ENCODE measurements around the gene STX10.

Gene STX10

DNA sequence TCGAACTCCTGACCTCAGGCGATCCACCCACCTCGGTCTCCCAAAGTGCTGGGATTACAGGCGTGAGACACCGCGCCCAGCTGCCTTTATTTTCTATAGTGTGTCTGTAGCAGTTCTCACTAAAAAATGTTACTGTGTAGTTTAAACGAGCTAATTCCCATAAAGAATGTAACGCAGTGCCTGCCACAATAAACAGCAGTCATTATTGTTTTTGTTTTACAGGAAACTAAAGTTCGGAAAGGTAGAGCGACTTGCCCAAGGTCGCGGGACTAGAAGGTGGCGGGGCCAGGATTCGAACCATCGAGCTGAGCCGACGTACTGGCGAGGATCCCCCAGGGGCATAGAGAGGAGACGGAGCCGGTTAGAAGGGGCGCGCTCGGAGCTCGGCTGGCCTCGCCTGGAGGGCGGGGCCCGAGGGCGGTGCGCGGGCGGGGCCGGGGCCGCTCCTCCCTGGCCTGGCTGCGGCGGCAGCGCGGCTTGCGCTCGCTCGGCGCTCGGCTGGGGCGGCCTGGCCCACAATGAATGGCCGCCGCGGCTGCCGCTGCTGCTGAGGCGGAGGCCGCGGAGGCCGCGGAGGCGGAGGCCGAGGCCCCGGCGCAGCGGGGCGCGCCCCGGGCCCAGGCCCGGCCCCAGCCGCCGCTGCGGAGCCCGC lies 32.3 kb downstream of the STX10 start, which contains the start of gene NACC1:
TSS of gene NACC1 (plus strand) at position 493 of the 652 bp plus-strand sequence. CDS start 16,944 bp downstream, outside the sequence.
- peak; percentile 92 for DNase-seq

DNA sequence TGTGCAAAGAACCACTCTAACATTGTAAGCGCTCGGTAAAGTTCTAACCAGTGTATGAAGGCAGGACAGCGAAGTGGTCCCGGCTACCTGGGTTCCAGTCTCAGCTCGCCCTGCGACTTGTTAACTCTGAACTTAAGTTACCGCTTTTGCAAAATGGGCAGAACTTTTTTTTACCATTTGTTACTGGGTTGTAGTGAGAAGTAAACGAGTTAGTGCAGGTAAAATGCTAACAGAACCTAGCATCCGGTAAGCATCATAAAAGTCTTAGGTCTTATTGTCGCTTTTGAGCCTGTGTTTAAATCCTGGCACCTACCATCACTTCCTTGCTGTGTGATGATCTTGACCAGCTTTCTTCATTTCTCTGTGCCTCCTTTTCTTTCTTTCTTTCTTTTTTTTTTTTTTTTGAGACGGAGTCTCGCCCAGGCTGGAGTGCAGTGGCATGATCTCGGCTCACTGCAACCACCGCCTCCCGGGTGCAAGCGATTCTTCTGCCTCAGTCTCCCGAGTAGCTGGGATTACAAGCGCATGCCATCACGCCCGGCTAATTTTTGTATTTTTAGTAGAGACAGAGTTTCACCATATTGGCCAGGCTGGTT lies 32.9 kb downstream of the STX10 start:
- DNase-seq = no peak

DNA sequence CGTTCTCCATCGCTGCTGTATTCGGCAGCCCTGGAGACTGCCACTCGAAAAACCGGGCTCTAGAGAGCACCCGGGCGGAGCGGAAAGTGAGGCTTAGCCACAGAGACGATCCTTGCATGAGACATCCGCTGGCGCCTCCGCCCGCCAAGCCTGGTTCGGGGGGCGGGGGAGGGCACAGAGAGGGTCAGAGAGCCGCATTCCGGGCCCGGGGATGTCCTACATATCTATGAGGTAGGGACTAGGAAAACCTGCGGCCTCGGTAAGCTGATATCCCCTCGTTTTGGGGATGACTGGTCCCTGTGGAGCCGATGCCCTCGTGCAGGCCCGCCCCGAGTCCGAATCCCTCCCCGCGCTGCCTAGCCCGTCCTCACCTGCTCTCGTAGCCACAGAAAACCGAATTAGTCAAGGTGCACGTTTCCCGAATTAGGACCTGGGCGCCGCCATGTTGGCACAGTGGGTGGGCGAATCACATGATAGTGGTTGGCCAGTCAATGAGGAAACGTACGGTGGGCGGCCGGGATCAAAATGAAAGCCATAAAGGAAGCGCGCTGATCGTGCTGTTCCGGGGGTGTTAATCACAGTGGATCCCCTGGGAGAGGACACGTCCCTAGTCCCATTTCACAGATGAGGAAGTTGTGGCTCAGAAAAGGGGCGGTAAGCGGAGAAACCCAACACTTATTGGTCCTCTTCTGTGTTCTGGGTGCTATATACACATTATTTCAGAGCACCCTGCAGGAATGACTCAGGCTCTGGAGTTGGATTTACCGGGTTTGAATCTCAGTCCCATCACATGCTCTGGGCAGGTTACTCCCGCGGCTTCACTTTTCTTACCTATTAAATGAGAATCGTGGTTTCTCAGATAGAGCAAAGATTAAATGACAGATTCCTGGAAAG lies 33.6 kb downstream of the STX10 start, which contains the start of gene TRMT1:
TSS of gene TRMT1 (minus strand) at position 459 of the 894 bp plus-strand sequence. CDS start at position 118, 341 bp downstream.
- DNase-seq = peak; percentile 90

DNA sequence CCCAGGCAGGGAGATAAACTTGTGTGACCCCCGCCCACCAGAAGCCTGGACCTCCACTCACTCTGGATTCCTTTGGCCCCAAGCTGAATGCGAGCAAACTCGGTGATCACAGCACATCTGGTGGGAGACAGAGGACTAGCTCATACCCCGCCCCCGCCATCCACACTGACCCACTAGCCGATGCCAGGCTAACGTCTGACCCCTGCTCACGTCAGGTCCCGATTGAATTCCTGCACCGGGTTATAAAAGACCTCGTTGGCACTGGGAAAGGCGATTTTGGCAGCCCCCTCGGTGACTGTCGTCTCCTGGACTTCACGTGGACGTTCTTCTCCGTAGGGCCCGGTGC lies 34.3 kb downstream of the STX10 start:
- DNase-seq = no peak

DNA sequence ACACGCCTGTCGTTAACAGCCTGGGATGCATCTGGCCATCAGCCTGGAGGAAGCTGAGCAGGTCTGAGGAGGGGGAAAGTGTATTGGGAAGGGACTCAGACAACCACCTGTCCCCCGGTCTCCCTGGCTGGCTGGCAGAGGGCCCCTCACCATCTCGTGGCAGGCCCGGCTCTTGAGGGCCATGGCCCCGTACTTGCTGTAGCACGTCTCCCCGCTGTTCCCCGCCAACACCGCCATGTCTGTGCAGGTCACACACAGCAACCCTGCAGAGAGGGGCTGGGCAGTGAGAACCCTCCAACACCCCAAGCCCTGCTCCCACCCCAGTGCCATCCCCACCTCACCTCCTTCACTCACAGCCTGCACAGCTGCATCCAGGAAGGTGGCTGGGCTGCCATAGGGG lies 37.6 kb downstream of the STX10 start:
- no peak for DNase-seq

DNA sequence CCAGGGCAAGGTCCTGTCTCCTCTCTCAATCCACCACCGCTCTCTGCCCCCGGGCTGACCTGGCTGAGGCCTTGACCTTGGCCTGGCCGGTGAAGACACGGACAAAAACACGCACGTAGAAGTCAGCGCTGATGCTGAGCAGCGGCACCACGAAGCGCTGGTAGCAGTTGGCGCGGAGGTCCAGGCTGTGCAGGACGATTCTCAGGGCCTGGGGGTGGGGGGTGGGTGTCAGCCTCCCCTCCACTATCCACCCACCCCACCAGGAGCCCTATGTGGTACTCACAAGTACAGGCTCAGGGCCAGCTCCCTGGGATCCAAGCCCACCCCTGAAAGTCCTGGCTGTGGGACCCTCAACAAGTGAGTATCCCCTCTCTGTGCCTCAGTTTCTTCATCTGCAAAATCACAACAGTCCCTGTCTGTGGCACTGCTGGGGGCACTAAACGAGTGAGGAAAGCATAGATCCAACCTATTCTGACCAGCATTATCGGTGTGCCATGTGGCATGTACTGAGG lies 40.0 kb downstream of the STX10 start:
- DNase-seq = no peak

DNA sequence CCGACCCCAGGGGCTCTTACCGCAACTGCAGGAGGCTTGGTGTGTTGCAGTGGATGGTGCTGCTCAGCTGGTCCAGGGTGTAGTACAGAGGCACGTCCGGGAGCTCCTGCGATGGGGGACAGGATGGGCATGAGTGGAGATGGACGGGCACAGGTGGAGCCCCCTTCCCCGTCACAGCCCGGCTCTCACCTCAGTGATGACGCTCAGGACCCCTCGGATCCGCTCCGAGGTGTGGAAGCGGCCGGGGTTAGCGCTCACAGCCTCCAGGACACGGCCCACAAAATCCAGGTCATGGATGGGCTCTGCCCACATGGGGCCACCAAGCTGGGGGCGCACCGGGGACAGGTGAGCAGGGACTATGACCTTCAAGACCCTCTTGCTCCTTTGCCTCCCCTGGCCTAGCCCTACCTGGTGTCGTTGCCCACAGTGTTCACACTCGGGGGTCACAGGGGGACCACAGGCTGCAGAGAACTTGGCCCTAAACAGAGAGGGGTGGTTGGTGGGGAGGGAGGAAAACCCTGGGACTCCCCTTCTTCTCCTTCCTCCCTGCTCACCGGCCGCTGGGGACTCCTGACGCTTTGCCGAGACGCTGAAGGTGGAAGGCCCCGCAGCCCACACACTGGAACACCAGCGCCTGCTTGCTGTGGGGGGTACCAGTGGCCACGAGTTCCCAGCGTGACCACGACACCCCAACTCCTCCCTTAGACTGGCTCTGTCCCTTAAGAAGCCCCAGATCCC lies 40.6 kb downstream of the STX10 start:
- DNase-seq = no peak

DNA sequence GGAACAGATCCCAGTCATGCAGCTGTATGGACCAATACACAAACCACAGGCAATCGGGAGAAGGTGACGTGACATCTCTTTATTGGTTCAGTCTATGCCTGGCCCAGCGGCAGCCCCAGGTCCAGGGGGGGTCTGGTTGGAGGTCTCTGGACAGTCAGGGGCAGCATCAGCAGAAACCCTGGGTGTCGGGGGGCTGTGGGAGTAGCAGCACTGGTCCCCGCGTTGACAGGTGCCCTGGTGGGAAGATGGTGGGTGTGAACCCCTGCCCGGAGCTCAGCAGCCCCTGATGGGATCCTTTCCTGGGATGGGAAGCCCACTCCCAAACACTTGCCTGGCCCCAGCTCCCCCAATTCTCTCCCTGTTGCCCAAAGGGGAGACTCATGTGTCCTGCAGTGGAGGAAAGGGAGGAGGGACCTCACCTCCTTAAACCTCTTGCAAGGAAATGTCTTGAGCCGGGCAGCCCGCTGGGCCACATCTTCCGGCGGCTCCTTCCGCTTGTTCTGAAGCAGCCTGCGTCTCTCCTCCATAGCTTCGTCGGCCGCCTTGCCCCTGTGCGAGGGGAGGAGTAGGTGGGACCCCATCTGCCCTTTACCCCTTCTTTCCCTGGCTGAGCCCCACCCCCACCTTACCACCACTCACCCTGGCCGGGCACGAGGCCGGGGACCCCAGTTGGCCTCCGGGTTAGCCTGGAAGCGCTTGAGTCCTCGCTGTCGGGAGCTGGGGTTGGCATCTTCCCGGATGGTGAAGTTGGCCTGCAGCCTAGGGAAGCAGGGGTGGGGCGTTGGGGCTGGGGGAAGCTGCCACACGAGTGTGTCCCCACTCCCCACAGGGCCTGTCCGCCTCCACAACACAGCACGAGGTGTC lies 45.1 kb downstream of the STX10 start:
- no peak for DNase-seq

DNA sequence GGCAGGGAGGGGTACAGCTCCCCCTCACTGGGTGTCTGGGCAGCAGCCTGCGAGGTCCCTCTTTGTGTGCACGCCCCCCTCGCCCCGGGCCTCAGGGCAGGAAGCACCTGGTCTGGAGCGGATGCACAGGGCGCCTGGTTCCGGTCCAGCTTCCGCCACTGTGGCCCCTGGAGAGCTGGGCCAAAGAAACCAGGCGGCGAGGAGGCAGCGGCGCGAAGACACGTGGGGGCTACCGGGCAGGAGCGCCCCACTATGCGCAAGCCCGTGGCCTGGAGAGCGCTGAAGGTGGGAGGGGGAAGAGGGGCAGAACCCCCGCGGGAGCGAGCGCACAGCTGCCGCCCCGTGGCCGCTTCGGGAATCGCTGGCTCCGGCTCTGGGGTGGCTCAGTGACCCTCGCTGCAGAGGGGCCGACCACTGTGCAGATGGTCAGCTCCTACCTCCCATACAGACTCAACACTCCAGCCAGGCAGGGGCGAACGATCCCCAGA lies 45.8 kb downstream of the STX10 start:
- peak; percentile 69 for DNase-seq

DNA sequence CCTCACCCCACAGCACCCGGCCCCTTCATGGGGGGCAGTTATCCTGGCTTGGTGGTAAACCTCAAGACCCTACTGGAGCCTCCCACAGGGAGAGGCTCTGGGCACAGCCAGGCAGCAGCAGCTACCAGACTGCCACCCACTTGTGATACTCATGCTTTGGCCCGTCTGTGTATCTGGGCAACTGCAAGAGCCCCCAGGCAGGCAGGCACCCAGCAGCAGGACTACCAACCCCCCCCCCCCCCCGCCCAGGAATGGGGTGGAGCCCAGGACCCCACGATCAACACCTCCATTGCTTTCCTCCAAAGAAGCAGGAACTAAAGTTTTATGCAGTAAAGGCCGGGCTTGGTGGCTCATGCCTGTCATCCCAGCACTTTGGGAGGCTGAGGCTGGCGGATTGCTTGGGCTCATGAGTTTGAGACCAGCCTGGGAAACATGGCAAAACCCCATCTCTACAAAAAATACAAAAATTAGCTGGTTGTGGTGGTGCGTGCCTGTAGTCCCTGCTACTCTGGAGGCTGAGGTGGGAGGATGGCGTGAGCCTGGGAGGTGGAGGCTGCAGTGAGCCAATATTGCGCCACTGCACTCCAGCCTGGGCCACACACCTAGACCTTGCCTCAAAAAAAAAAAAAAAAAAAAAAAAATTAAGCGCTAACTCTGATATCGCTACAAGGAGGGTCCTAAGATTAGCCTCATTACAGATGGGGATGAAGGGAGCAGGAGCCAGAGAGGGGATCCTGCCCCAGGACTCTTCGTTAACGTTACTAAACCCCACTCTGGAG lies 46.4 kb downstream of the STX10 start:
- no peak for DNase-seq

DNA sequence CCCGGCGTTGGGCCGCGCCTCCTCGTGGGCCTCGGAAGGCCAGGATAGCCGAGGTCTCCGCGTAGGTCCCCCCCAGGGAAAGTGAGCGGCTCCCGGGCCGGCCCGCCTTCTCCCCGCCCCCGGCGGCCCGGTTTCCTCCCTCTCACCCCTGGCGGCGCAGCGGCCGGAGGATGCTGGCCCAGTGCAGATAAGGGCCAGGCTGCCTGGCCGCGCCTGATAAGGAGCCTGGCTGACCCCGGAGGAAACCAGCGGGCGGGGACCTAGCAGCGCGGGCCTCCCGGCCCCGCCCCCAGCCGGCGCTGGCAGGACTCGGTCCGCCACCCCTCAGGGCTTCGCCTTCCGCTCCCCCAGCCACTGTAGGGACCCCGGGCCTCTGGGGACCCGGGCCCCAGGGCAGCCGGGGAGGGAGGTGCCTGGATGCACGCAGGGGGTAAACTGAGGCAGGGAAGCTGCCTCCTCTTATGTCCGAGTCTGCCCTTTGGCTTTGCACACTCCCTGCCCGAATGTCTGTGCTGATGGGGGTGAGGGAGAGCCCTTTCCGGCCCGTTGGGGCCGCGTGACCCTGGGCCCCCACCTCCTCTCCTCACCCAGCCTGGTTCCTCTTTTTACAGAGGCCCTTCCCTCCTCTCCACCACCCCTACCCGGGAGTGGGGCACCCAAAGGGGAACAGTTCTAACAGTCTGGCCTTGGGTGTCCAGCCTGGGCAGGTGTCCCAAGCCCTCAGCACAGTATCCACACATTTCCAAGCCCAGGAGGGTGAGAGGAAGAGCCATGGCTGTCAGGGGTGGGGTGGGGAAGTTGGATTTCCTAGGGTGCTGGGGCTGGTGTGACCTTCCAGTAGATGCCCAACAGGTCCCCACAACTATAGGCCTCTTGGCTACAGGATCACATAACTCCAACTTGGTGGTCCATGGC lies 47.3 kb downstream of the STX10 start, which contains the start of gene LYL1:
TSS of gene LYL1 (minus strand) at position 193 of the 915 bp plus-strand sequence. CDS start 1,687 bp downstream, outside the sequence.
- DNase-seq = peak; percentile 48

DNA sequence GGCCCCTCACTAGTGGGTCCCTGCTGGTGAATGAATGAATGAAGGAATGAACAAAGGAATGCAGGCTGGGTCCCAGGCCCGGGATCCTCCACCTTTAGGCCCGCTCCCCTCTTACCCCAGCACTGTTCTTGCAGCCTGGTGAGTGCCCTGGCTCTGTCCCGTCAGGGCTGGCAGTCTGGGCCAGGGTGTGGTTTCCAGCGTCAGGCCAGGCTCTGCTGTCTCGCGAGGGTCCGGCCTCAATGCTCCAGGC lies 47.8 kb downstream of the STX10 start:
- no peak for DNase-seq

DNA sequence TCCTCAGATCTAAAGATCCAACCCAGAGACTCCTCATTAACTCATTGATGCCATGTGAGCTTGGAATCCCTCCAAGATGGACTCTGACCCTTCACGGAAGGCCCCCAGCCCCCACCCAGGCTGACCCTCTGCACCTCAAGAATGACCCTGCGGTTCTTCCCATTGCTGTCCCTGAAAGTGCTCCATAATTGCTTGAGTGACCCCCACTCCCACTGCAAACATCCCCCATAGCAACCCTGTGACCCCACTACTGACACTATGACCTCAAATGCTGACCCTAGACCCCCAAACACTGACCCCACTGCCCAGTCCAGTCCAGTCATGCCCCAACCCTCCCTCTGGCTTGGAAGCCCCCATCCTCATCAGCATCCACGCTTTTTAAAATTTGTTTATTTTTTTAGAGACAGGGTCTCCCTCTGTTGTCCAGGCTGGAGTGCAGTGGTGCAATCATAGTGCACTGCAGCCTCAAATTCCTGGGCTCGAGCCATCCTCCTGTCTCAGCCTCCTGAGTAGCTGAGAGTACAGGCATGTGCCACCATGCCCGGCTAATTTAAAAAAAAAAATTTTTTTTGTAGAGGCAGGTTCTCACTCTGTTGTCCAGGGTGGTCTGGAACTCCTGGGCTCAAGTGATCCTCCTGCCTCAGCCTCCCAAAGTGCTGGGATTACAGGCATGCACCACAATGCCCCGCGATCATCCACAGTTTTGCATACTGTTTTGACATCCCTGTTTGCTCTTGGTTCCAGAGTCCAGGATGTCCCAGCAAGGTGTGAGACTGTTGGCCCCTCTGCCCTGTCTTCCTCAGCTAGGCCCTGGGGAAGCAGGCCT lies 48.4 kb downstream of the STX10 start:
- no peak for DNase-seq

DNA sequence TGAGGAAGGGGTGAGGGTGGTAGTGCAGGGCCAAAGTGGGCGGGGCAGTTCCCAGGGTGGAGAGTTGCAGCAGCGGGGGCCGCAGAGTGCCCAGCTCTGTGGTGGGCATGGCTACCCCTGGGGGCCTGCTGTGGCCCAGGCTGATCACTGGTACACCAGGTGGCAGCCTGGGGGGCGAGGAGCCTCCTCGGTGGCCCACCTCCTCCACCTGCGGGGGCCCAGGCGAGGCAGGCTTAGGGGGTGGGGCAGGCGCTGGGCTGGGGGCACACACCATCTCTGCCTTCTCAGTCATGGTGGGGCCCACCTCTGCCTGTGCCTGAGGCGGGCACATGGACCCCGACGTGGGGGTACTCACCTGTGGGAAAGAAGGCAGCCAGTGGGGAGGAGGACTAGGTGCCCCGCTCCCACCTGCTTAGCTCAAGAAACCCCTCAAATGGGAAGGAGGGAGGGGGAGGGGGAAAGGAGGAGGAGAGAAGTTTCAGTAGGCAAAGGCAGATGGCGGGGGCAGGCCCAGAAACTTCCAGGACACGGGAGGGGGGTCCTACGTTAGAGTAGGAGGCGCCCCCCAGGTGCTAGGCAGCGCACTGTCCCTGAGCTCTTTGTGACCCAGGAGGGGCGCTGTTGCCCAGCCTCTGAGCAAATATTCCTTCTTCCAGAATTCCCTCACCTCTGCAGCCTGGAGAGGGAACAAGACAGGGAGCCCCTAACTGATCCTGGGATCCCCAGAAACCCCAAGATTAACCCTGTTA lies 49.2 kb downstream of the STX10 start:
- DNase-seq = no peak

DNA sequence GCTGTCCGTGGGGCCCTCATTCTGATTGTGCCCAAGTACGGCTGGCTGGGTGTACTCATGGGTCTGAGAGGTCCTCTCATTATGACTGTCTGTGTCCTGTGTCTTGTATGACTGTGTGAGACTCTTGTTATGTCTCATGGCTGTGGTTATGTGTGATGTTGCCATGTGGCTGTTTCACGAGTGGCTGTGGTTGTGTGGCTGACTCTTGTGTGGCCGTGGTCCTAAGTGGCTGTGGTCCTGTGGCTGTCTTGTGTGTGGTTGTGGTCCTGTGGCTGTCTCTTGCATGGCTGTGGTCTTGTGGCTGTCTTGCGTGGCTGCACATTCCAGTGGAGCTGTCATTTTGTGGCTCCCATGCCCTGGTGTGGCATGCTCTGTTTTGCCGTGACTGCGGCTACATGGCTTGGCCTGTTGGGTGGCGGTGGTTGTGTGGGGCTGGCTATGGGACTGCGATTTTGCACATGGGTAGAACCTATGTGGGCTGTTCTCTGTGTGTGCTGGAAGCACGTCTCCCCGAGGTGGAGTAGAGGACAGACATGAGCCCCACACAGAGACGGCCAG lies 50.1 kb downstream of the STX10 start:
- peak; percentile 84 for DNase-seq

DNA sequence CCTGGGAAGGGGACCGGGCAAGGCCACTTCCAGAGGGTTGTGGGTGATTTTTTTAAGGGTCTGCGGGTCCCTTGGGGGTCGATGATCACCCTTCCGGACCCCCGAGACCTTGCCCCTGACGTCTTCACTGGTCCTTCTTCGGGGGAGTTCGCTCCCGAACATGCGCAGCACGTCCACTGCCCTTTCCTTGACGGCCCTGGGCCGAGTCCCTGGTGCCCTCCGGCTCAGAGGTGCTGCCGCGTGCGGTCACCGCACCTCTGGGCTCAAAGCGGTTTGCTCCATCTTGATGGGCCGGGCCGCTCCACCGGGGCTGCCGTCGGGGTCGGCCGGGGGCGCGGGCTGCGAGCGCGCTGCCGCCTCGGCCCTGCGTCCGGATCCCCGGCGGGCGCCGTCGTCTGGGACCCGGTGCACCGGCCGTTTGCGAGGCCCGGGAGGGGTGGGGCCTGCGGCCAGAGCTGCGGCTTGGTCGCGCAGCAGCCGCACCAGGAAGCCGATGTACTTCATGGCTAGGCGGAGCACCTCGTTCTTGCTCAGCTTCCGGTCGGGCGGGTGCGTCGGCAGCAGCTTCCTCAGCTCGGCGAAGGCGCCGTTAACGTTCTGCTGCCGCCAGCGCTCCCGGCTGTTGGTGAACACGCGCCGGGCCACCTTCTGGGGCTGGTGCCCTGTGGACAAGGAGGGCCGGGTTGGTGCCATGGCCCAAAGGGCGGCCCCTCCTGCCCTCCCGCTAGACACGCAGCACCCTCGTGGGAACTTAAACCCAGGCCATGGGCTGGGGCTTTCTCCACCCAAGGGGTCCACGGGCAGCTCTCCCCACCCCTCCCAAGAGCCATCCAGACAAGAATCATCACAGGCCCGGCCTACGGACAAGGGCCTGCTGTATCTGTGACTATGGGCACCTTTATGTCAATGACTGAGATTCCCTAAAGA lies 50.8 kb downstream of the STX10 start:
- peak; percentile 85 for DNase-seq

Data from CD4-positive, alpha-beta T cell treated with Interleukin-12 subunit alpha and Interleukin-12 subunit beta, for 1 hour (primary cell).